Measurements from ENCODE around the gene WHRN.

WHRN gene

GRCh38 chr9:114460513-114461199 is 44.6 kb downstream of the WHRN start:
- TF ChIP-seq CTCF (conservative IDR thresholded peaks at IDR 0.05; ENCODE audit: low read depth, low read length), result no peak

GRCh38 chr9:114459464-114459863 is 45.8 kb downstream of the WHRN start:
- no peak overlapping the region for H3K4me3 ChIP-seq (ENCODE audit: low read depth, low read length)
- TF ChIP-seq CTCF (conservative IDR thresholded peaks at IDR 0.05; ENCODE audit: low read depth, low read length), result no peak
- DNase-seq (ENCODE audit: low read depth), result no peak

More at GRCh38 chr9:114460513-114461199, 44.6 kb downstream of the WHRN start:
- no peak for DNase-seq (ENCODE audit: low read depth)
- H3K4me3 ChIP-seq (ENCODE audit: low read depth, low read length), result no peak overlapping the region

GRCh38 chr9:114456929-114457328 is 48.3 kb downstream of the WHRN start:
- H3K4me3 ChIP-seq (ENCODE audit: low read depth, low read length), result no peak overlapping the region
- TF ChIP-seq CTCF (conservative IDR thresholded peaks at IDR 0.05; ENCODE audit: low read depth, low read length), result no peak
- no peak for DNase-seq (ENCODE audit: low read depth)

- no peak overlapping the region for H3K4me3 ChIP-seq (ENCODE audit: low read depth, low read length)
- no peak for DNase-seq (ENCODE audit: low read depth)
- TF ChIP-seq CTCF (conservative IDR thresholded peaks at IDR 0.05; ENCODE audit: low read depth, low read length), result no peak
Observed at GRCh38 chr9:114454652-114455051, 50.6 kb downstream of the WHRN start.

- H3K4me3 ChIP-seq (ENCODE audit: low read depth, low read length), result no peak overlapping the region
- no peak for TF ChIP-seq CTCF (conservative IDR thresholded peaks at IDR 0.05; ENCODE audit: low read depth, low read length)
- DNase-seq (ENCODE audit: low read depth), result no peak
Observed at GRCh38 chr9:114452219-114453165, 52.8 kb downstream of the WHRN start.

GRCh38 chr9:114451707-114452031 is 53.6 kb downstream of the WHRN start:
- H3K4me3 ChIP-seq (ENCODE audit: low read depth, low read length), result no peak overlapping the region
- no peak for TF ChIP-seq CTCF (conservative IDR thresholded peaks at IDR 0.05; ENCODE audit: low read depth, low read length)
- DNase-seq (ENCODE audit: low read depth), result no peak

Data from choroid plexus epithelial cell (primary cell).